ENCODE data around the gene BUD23. TPM values are rescaled to one million over a fixed set of nuclear protein-coding genes. Genes with fewer than 3 reads are reported as not detected.

Gene BUD23
- total and polyA plus RNA-seq, 9 of the 15 experiments (the other 6 are each of a cell fraction or from before 2014, with no cell fraction given) = 79.5 to 270 (median 150) TPM

DNA sequence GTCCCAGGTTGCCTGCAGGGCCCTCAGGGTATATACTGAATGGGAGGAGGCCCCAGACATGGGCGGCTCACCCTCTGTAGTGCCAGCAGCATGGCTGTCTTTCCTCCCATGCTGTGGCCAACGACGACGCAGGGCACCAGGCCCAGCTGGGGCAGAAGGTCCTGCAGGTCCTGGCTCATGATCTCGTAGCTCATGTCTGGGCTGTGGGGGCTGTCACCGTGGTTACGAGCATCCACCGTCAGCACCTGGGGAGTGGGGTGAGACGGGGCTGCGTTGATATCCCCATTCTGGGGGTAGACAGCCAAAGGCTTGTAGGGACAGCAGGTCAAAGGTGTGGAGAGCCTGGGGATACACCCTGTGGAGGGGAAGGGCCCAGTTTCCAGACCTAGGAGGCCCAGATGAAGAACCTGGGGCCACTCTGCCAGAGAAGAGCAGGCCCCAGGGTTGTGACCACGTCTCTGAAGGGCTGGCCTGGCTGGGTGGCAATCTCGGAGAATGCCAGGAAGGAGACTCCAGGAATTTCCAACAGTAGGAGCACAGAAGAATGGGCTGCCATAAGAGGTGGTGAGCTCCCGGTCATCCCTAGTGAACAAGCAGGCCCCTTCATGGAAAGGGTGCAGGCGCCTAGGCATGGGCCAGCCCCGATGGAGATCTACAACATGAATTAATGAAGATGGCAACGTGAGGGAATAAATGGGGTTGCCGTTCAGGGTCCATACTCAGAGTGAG is 54.3 kb downstream of the BUD23 start:
- Histone ChIP-seq H3K9me1 (ENCODE audit: control insufficient read depth, insufficient read depth, low read length) (peaks cover 4% of the 10 kb centered on the region), H2AFZ (ENCODE audit: low read depth, low read length) (no peak overlapping the region), H3K4me2 (ENCODE audit: insufficient read depth, low read length) (peak overlapping the region; percentile 91), H3K79me2 (ENCODE audit: control insufficient read depth, insufficient read depth, low read length) (peaks cover 19% of the 10 kb centered on the region), H3K27me3 (ENCODE audit: control insufficient read depth in 2 of 2, insufficient read depth in 2 of 2, low read length in 2 of 2) (no peaks in the 10 kb centered on the region; a peak in 1 of 5 replicates), H3K4me1 (replicated peaks in 1 of 2; ENCODE audit: control insufficient read depth in 2 of 2, insufficient read depth in 2 of 2, low read length in 2 of 2) (peaks cover 2 to 53% of the 10 kb centered on the region in 2 experiments; a peak in 4 of 5 replicates), H4K20me1 (replicated peaks; ENCODE audit: control insufficient read depth, insufficient read depth, low read length) (peaks cover 21% of the 10 kb centered on the region), H3K9me3 (replicated peaks; ENCODE audit: control insufficient read depth, insufficient read depth, low read depth, low read length) (no peaks in the 10 kb centered on the region), H3K4me3 (peak overlapping the region; percentile 62), H3K27ac (ENCODE audit: extremely low read depth, low read depth, low read length) (peak overlapping the region; percentile 91; the same call in 1 of the 3 replicates), H3K9ac (ENCODE audit: insufficient read depth in 1 of 2, low read depth in 2 of 2, low read length in 2 of 2) (peak overlapping the region; percentile 84 to 100), H3K36me3 (ENCODE audit: control insufficient read depth, insufficient read depth, low read length) (peaks cover 24% of the 10 kb centered on the region)
- 57% methylated on average over 17 of the region's 17 CpGs for WGBS (ENCODE audit: insufficient coverage, low coverage, missing lambda C conversion rate)
- DNase-seq (ENCODE audit: extremely low read depth in 1 of 4, low spot score in 3 of 4) = peak in 1 of 4 experiments; percentile 16
- BruUV-seq (replicated peaks) = no TSS peak
- ChIA-PET POLR2A (interaction anchor here (1.2 to 1.7 kb wide), 4 partner anchors 9 to 215 kb away, joined by 3 to 6 read pairs (median 4); partner anchors contain the start of gene BAZ1B), CTCF (ENCODE audit: low intra/inter-chr PET ratio) (no interaction called here)
- ATAC-seq = no peak
- intact Hi-C loops (cut with micrococcal nuclease) = loop anchor here (2.0 to 10.0 kb wide), 2 partner anchors 117 to 403 kb away; no protein-coding TSS in a partner anchor
- FAIRE-seq = no peak
- in situ Hi-C loops (cut with MboI) = loop anchor here (10.0 kb wide), 1 partner anchor 403 kb away; no protein-coding TSS in a partner anchor
- TF ChIP-seq SETDB1 (IDR thresholded peaks at IDR 0.05; ENCODE audit: low read length) (no peak), XRCC4 (IDR thresholded peaks at IDR 0.05; ENCODE audit: extremely low read depth, insufficient read depth, insufficient read length) (no peak), BCOR (IDR thresholded peaks at IDR 0.05) (no peak), SP1 (CRISPR knock-in tag; IDR thresholded peaks at IDR 0.05) (no peak), HDAC2 (IDR thresholded peaks at IDR 0.05) (no peak), ERF (CRISPR knock-in tag; IDR thresholded peaks at IDR 0.05) (no peak), ZBED1 (IDR thresholded peaks at IDR 0.05) (peak; percentile 8; the same call in 1 of the 2 replicates), ZNF384 (IDR thresholded peaks at IDR 0.05; ENCODE audit: low read depth, low read length) (no peak), CBFB (CRISPR knock-in tag; IDR thresholded peaks at IDR 0.05) (0 out of 2 replicates have a peak, but pooled peaks have one; percentile 56), POLR2G (IDR thresholded peaks at IDR 0.05; ENCODE audit: low read depth, low read length) (peak; percentile 49; the same call in 1 of the 2 replicates), KAT7 (CRISPR knock-in tag; IDR thresholded peaks at IDR 0.05; ENCODE audit: borderline replicate concordance) (0 out of 2 replicates have a peak, but pooled peaks have one; percentile 19), CTBP1 (IDR thresholded peaks at IDR 0.05; ENCODE audit: borderline replicate concordance) (no peak), RBM25 (IDR thresholded peaks at IDR 0.05; ENCODE audit: low read depth, low read length, severe bottlenecking) (no peak)
- TF ChIP-seq, protein P1, sequence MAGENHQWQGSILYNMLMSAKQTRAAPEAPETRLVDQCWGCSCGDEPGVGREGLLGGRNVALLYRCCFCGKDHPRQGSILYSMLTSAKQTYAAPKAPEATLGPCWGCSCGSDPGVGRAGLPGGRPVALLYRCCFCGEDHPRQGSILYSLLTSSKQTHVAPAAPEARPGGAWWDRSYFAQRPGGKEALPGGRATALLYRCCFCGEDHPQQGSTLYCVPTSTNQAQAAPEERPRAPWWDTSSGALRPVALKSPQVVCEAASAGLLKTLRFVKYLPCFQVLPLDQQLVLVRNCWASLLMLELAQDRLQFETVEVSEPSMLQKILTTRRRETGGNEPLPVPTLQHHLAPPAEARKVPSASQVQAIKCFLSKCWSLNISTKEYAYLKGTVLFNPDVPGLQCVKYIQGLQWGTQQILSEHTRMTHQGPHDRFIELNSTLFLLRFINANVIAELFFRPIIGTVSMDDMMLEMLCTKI (IDR thresholded peaks at IDR 0.05; ENCODE audit: partially characterized antibody) = no peak
- TF ChIP-seq, protein P2, sequence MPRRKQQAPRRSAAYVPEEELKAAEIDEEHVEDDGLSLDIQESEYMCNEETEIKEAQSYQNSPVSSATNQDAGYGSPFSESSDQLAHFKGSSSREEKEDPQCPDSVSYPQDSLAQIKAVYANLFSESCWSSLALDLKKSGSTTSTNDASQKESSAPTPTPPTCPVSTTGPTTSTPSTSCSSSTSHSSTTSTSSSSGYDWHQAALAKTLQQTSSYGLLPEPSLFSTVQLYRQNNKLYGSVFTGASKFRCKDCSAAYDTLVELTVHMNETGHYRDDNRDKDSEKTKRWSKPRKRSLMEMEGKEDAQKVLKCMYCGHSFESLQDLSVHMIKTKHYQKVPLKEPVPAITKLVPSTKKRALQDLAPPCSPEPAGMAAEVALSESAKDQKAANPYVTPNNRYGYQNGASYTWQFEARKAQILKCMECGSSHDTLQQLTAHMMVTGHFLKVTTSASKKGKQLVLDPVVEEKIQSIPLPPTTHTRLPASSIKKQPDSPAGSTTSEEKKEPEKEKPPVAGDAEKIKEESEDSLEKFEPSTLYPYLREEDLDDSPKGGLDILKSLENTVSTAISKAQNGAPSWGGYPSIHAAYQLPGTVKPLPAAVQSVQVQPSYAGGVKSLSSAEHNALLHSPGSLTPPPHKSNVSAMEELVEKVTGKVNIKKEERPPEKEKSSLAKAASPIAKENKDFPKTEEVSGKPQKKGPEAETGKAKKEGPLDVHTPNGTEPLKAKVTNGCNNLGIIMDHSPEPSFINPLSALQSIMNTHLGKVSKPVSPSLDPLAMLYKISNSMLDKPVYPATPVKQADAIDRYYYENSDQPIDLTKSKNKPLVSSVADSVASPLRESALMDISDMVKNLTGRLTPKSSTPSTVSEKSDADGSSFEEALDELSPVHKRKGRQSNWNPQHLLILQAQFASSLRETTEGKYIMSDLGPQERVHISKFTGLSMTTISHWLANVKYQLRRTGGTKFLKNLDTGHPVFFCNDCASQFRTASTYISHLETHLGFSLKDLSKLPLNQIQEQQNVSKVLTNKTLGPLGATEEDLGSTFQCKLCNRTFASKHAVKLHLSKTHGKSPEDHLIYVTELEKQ (CRISPR knock-in tag; IDR thresholded peaks at IDR 0.05) = no peak
- TF ChIP-seq, protein P3, sequence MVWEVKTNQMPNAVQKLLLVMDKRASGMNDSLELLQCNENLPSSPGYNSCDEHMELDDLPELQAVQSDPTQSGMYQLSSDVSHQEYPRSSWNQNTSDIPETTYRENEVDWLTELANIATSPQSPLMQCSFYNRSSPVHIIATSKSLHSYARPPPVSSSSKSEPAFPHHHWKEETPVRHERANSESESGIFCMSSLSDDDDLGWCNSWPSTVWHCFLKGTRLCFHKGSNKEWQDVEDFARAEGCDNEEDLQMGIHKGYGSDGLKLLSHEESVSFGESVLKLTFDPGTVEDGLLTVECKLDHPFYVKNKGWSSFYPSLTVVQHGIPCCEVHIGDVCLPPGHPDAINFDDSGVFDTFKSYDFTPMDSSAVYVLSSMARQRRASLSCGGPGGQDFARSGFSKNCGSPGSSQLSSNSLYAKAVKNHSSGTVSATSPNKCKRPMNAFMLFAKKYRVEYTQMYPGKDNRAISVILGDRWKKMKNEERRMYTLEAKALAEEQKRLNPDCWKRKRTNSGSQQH (CRISPR knock-in tag; IDR thresholded peaks at IDR 0.05) = no peak
